GM19455 (cell line): ENCODE measurements around the gene KLRG1.

Experiments used
- ATAC-seq: cut with Tn5 transposase; IDR thresholded peaks from one replicate; pipeline ENCODE4 v1.9.1; 2021; ENCODE audit not compliant: unreplicated experiment

KLRG1 gene

DNA sequence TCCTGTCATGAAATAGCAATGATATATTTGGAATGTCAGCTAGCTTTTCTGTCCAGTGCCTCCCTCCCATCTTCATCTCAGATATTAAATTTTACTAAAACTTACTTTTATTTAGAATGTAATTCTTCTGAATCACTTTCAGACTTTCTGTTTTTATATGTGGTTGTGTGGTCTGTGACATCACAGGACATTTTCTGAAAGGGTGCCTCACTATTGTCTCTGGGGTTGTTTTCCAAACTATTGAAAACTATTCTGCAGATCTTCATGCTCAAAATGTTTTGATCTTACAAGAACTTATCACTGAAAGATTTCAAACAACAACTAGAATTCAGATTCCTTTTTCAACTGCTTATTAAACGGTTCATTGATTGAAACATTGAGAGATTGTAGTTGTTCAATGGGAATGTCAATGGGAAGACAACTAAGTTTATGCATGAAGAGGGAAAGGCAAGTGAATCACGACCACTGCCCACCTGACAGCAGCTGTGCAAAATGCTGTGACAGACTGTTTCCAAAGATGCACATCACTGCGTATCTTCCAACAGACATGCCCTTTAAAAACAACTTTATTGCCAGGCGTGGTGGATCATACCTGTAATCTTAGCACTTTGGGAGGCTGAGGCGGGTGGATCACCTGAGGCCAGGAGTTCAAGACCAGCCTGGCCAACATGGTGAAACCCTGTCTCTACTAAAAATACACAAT lies 51.3 kb downstream of the KLRG1 start:
- no peak for ATAC-seq

DNA sequence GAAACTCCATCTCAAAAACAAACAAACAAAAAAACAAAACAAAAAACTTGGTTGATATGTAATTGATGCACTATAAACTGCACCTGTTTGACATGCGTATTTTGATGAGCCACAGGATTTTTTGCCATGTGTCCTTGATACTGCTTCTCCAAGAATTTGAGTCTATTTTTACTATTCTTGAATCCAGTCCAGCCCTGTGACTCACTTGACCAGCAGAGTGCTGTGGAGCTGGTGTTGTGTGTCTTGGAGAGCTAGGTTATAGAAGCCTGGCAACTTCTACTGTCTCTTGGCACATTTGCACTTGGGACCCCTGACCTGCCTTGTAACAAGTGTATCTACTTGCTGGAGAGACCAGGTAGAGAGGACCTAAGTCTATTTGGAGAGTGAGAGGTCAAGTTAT lies 52.0 kb downstream of the KLRG1 start:
- ATAC-seq: no peak

DNA sequence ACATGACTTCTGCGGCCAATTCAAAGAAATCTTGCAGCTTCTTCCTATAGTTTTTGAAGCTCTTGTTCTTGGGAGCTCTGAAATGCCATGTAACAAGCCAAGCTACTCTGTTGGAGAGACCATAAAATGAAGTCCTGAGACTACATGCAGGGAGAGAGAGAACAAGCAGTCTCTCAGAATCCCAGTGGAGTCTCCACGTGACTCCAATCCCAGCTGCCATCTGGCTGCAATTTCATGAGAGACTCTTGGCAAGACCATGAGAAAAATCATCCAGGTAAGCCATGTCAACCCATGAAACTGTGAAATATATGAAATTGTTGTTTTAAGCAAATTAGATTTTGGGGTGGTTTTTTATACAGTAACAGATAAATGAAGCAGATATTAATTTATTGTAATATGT lies 54.4 kb downstream of the KLRG1 start:
- ATAC-seq: no peak

DNA sequence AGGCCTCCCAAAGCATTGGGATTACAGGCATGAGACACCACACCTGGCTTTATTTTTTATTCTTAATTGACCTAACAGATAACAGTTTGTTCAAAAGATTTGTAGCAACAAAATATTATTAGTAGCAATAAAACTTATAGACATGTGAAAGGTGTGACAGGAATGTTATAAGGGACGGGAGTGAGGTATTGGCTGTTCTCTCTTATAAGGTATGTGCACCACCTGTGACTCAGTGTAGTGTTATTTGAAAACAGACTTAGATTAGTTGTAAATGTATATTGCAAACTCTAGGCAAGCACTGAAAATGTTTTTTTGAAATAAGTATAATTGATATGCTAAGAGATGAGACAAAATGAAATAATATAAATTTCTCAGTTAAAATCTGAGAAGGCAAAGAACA lies 57.8 kb downstream of the KLRG1 start:
- ATAC-seq: no peak

DNA sequence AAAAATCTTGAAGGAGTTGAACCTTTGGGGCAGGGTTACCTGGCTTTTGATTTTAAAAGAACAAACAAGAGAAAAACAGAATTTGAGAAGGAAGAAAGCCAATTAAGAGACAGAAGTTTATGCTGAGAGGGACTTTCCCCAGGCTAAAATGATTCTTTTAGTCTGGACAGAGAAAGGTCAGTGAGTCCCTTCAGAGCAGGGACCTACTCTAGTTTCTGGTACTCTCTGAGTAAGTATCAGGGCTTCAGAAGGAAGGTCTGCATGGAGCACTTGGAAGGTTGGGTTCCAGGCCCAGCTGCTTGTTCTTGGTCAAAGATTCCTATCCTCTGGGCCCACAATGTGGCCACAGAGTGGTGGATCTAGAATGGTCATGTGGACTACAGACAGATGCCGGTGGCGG lies 59.6 kb downstream of the KLRG1 start:
- no peak for ATAC-seq

DNA sequence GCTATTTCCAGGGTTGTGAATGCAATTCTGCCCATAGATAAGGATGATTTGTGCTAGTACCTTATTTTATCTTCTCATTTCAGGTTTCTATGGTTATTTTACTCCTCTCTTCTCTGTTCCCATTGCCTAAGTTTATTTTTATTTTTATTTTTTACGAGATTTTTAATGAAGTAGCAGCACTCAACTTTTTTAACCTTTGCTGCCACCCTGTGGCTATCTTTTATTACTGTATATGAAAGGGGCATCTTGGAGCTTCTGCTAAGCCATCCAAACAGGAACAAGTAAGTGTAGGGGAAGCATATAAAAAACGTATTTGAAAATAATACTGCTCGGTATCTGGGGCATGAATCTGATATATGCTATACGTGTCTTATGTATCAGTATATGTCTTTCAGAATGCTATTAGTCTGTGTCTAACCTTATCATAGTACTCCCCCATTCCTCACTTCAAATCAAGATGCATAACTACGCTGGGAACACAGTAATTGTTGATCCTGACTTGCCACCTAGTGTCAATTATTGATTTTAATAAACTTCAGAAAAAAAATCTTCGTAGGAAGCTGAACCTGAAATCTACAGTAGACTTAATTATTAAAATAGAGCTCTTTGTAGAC lies 60.3 kb downstream of the KLRG1 start:
- ATAC-seq: no peak

DNA sequence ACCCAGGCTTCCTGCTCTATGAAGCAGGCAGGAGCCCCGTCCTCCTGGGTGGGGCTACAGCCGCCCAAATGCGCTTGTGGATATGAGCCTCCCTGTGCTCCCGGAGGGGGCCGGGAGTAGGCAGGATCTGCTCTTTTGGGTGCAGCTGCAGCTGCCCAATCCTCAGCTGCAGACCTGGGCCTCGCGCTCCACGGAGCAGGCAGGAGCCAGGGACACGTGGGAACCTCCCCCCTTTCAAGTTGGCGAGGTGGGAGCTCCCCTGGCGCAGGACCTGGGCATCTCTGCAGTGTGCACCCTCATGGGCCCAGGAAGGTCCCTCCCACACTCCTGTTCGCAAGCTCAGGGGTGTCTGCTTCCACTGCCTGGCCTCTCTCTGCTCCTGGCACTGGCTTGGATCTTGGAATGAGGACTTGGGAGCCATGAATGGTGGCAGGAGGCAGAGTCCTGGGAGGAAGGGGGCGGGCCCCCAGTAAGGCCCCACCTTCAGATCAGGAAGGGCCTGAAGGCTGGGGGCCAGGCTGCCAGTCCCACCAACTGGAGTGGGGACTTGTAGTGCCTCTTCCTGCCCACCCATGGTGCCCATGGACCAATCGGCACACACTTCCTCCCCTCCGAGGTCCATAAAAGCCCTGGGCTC lies 61.3 kb downstream of the KLRG1 start:
- ATAC-seq: no peak

DNA sequence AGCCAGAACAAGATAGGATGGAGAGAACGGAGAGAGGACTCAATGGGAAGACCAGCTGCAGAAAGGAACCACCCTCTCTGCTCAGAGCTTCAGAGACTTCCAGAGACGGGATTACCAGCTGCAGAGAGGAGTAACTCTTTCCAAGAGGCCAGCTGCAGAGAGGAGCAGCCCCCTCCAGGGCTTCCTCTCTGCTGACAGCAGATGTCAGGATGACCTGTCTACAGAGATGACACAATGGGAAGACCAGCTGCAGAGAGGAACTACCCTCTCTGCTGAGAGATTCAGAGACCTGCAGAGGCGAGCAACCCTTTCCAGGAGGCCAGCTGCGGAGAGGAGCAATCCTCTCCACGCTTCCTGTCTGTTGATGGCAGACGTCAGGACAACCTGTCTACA lies 61.8 kb downstream of the KLRG1 start:
- ATAC-seq: no peak

DNA sequence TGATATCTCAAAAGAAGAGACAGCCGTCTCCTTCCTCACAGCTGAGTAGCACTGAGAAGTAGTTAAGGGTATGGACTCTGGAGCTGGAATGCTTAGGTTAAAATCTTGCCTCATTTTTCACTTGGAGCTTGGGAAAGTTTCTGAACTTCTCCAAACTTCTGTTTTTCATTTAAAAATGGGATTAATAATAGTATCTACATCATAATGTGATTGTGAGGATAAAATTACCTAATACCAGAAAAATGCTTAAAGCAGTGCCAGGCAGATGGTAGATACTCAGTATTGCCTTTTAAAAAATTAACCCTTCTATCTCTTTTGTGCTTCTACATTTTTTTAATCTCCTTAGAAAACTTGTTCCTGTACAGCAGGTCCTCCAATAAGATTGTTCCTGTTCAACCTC lies 63.3 kb downstream of the KLRG1 start:
- ATAC-seq: no peak
